Effector memory CD4-positive, alpha-beta T cell (primary cell): ENCODE data around the gene ERCC3.
"Not testable (repeated sequence)": the region's sequence is repeated elsewhere in the genome, so short reads cannot be mapped to it uniquely, and the experiment has no call there.

ENCODE experiments used
- DNase-seq, 3 donors: peaks; one replicate each; pipeline ENCODE4 v3.0.0-alpha.2; 2020
- H3K27ac ChIP-seq: 2 replicates; pipeline ENCODE4 v1.7.0; 2013; ENCODE audit warnings: mild to moderate bottlenecking, low read length, moderate library complexity; ENCODE audit not compliant: insufficient read depth, poor library complexity, severe bottlenecking
- H3K27me3 ChIP-seq: replicated peaks from 2 replicates; pipeline ENCODE4 v1.7.0; 2013; ENCODE audit warnings: mild to moderate bottlenecking, low read length; ENCODE audit not compliant: insufficient read depth, control insufficient read depth, poor library complexity, severe bottlenecking
- H3K36me3 ChIP-seq: 2 replicates; pipeline ENCODE4 v1.7.0; 2013; ENCODE audit warnings: mild to moderate bottlenecking, low read length, moderate library complexity; ENCODE audit not compliant: control insufficient read depth, insufficient read depth
- H3K4me1 ChIP-seq: 2 replicates; pipeline ENCODE4 v1.7.0; 2013; ENCODE audit warnings: low read length, mild to moderate bottlenecking; ENCODE audit not compliant: control insufficient read depth, insufficient read depth, poor library complexity, severe bottlenecking
- H3K4me3 ChIP-seq: 2 replicates; pipeline ENCODE4 v1.7.0; 2013; ENCODE audit warnings: low read length, low read depth, mild to moderate bottlenecking; ENCODE audit not compliant: insufficient read depth, poor library complexity, severe bottlenecking
- H3K9me3 ChIP-seq: 2 replicates; pipeline ENCODE4 v1.7.0; 2013; ENCODE audit warnings: mild to moderate bottlenecking, low read length, moderate library complexity; ENCODE audit not compliant: control insufficient read depth

Gene ERCC3

GRCh38 chr2:127219171-127220070, 74.5 kb downstream of the ERCC3 start:
- no peaks in the 10 kb centered on the region for H3K9me3 ChIP-seq
- no peak for DNase-seq
- H3K27me3 ChIP-seq, result peaks cover 42% of the 10 kb centered on the region
- peaks cover 18% of the 10 kb centered on the region for H3K4me1 ChIP-seq
- H3K27ac ChIP-seq, result no peak overlapping the region
- H3K36me3 ChIP-seq, result no peaks in the 10 kb centered on the region
- peak overlapping the region; percentile 35 for H3K4me3 ChIP-seq

- H3K9me3 ChIP-seq, result no peaks in the 10 kb centered on the region
- peaks cover 42% of the 10 kb centered on the region for H3K27me3 ChIP-seq
- no peaks in the 10 kb centered on the region for H3K36me3 ChIP-seq
- H3K27ac ChIP-seq, result no peak overlapping the region
- peaks cover 18% of the 10 kb centered on the region for H3K4me1 ChIP-seq
- H3K4me3 ChIP-seq, result peak overlapping the region; percentile 35
- DNase-seq, result no peak
Measured at GRCh38 chr2:127218812-127219170, 75.2 kb downstream of the ERCC3 start.

- Histone ChIP-seq H3K27ac (no peak overlapping the region), H3K4me3 (no peak overlapping the region), H3K36me3 (no peaks in the 10 kb centered on the region), H3K27me3 (peaks cover 38% of the 10 kb centered on the region), H3K9me3 (no peaks in the 10 kb centered on the region), H3K4me1 (peaks cover 18% of the 10 kb centered on the region)
- no peak for DNase-seq
Measured at GRCh38 chr2:127217470-127218325, 76.2 kb downstream of the ERCC3 start.

GRCh38 chr2:127216593-127216992, 77.4 kb downstream of the ERCC3 start:
- DNase-seq, result no peak

GRCh38 chr2:127216095-127216494, 77.8 kb downstream of the ERCC3 start:
- H3K27ac ChIP-seq, result no peak overlapping the region
- no peaks in the 10 kb centered on the region for H3K9me3 ChIP-seq
- no peak for DNase-seq
- no peak overlapping the region for H3K4me3 ChIP-seq
- H3K36me3 ChIP-seq, result no peaks in the 10 kb centered on the region
- H3K27me3 ChIP-seq, result peaks cover 38% of the 10 kb centered on the region
- H3K4me1 ChIP-seq, result peaks cover 18% of the 10 kb centered on the region

More at GRCh38 chr2:127216593-127216992, 77.4 kb downstream of the ERCC3 start:
- Histone ChIP-seq H3K36me3 (no peaks in the 10 kb centered on the region), H3K27me3 (peaks cover 38% of the 10 kb centered on the region), H3K27ac (no peak overlapping the region), H3K9me3 (no peaks in the 10 kb centered on the region), H3K4me3 (no peak overlapping the region), H3K4me1 (peaks cover 18% of the 10 kb centered on the region)

GRCh38 chr2:127214201-127214600, 79.7 kb downstream of the ERCC3 start:
- peaks cover 23% of the 10 kb centered on the region for H3K27me3 ChIP-seq
- DNase-seq, H3K27ac ChIP-seq, H3K4me3 ChIP-seq, H3K9me3 ChIP-seq, H3K4me1 ChIP-seq, H3K36me3 ChIP-seq: not testable (repeated sequence)

GRCh38 chr2:127208313-127208712, 85.6 kb downstream of the ERCC3 start:
- DNase-seq, result no peak
- H3K9me3 ChIP-seq, result no peaks in the 10 kb centered on the region
- H3K4me3 ChIP-seq, result no peak overlapping the region
- no peak overlapping the region for H3K27ac ChIP-seq
- H3K27me3 ChIP-seq, result no peaks in the 10 kb centered on the region
- H3K4me1 ChIP-seq, result no peaks in the 10 kb centered on the region
- no peaks in the 10 kb centered on the region for H3K36me3 ChIP-seq
